Tibial nerve (tissue), 4 donors: ENCODE measurements around the gene ZNF280B.

ENCODE experiments used
- CTCF ChIP-seq, 5 experiments: fragments of 200-600 bp in 3 of 5; fragments of 450-650 bp in 2 of 5; sonication (generic) in 3 of 5; IDR thresholded peaks; one replicate each; pipeline ENCODE4 v1.5.1; 2016 to 2019; ENCODE audit warnings: antibody characterized with exemption in 5 of 5, mild to moderate bottlenecking in 3 of 5, moderate library complexity in 2 of 5
- EP300 ChIP-seq, 2 donors: sonication (generic); formaldehyde crosslinking; IDR thresholded peaks; one replicate each; pipeline ENCODE4 v1.6.1; 2017; ENCODE audit warnings: antibody characterized with exemption in 2 of 2, mild to moderate bottlenecking in 1 of 2
- POLR2A ChIP-seq, 2 donors: fragments of 450-650 bp; IDR thresholded peaks; one replicate each; pipeline ENCODE4 v1.6.1; 2017; ENCODE audit warnings: antibody characterized with exemption in 2 of 2, mild to moderate bottlenecking in 2 of 2, moderate library complexity in 2 of 2

GRCh38 chr22:22527312-22527711, 18.8 kb upstream of the ZNF280B start:
- TF ChIP-seq EP300 (IDR thresholded peaks at IDR 0.05) (no peak), CTCF (IDR thresholded peaks at IDR 0.05) (no peak), POLR2A (IDR thresholded peaks at IDR 0.05) (no peak)
